ENCODE data around the gene CXCL5. TPM values are rescaled to one million over a fixed set of nuclear protein-coding genes. Genes with fewer than 3 reads are reported as not detected.

Gene CXCL5
- total and polyA plus RNA-seq, 4 donors, result 0.03 to 0.33 (median 0.14) TPM; not detected in 1

DNA sequence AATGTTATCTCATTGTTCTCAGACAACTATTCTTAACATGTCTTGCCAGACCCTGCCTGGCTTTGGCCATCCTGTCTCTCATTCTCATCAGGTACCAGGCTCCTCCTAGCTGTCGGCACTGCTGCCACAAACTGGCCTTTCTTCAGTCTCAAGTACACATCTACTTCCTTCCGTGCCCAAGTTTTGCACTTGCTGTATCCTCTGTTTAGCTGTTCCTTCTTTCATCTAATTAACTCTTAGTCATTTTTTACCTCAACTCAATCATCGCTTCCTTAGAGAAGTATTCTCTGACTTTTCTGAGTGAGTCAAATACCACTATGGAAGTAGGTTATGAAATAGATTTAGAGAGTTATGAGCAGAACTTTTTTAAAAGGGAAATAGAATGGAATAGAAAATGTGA lies 20.3 kb upstream of the CXCL5 start:
- Histone ChIP-seq H3K27ac (ENCODE audit: low read depth in 1 of 2, low read length in 2 of 2) (no peak overlapping the region), H3K27me3 (ENCODE audit: control insufficient read depth in 4 of 4, insufficient read depth in 4 of 4, low read length in 3 of 4) (no peaks in the 10 kb centered on the region), H3K9me3 (ENCODE audit: control insufficient read depth in 4 of 4, low read length in 3 of 4) (no peaks in the 10 kb centered on the region), H3K4me3 (ENCODE audit: low read depth in 1 of 3, low read length in 3 of 3) (no peak overlapping the region), H3K36me3 (ENCODE audit: control insufficient read depth in 4 of 4, insufficient read depth in 3 of 4, low read depth in 1 of 4, low read length in 3 of 4) (no peaks in the 10 kb centered on the region), H3K9ac (ENCODE audit: low read depth in 1 of 2, low read length in 2 of 2) (no peak overlapping the region), H3K4me1 (ENCODE audit: control insufficient read depth in 4 of 4, insufficient read depth in 4 of 4, low read length in 3 of 4) (no peaks in the 10 kb centered on the region)
- no peak for DNase-seq (ENCODE audit: low spot score)
- TF ChIP-seq GABPA (IDR thresholded peaks at IDR 0.05 in 1 of 2, conservative IDR thresholded peaks at IDR 0.05 in 1 of 2) (no peak), FOXA1 (IDR thresholded peaks at IDR 0.05) (no peak), REST (IDR thresholded peaks at IDR 0.05) (no peak), SP1 (IDR thresholded peaks at IDR 0.05) (no peak), NR2F2 (IDR thresholded peaks at IDR 0.05) (no peak), FOXA2 (IDR thresholded peaks at IDR 0.05) (no peak), EGR1 (IDR thresholded peaks at IDR 0.05; ENCODE audit: low read depth in 2 of 2) (no peak), RXRA (IDR thresholded peaks at IDR 0.05) (no peak), RAD21 (IDR thresholded peaks at IDR 0.05) (no peak)
- WGBS, result 75% methylated on average over 3 of the region's 3 CpGs

DNA sequence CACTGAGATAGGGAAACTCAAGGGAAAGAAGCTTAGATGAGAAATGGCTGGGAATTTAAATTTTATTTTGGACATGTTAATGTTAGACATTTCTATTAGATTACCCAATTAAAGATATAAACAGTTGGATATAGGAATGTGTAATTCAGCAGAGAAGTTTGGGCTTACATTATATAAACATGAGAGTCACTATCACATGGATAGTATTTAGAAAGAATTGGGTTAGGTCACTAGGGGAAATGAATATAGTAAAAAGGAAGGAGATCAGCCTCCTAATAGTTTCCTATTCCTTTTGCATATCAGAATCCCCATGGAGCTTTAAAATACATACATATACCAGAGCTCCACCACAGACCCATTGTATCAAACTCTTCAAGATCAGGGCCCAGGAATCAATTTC lies 19.6 kb upstream of the CXCL5 start:
- Histone ChIP-seq H3K27ac (ENCODE audit: low read depth in 1 of 2, low read length in 2 of 2) (no peak overlapping the region), H3K36me3 (ENCODE audit: control insufficient read depth in 4 of 4, insufficient read depth in 3 of 4, low read depth in 1 of 4, low read length in 3 of 4) (no peaks in the 10 kb centered on the region), H3K9ac (ENCODE audit: low read depth in 1 of 2, low read length in 2 of 2) (no peak overlapping the region), H3K27me3 (ENCODE audit: control insufficient read depth in 4 of 4, insufficient read depth in 4 of 4, low read length in 3 of 4) (no peaks in the 10 kb centered on the region), H3K4me1 (ENCODE audit: control insufficient read depth in 4 of 4, insufficient read depth in 4 of 4, low read length in 3 of 4) (no peaks in the 10 kb centered on the region), H3K4me3 (ENCODE audit: low read depth in 1 of 3, low read length in 3 of 3) (no peak overlapping the region), H3K9me3 (ENCODE audit: control insufficient read depth in 4 of 4, low read length in 3 of 4) (no peaks in the 10 kb centered on the region)
- no peak for DNase-seq (ENCODE audit: low spot score)
- TF ChIP-seq JUND (IDR thresholded peaks at IDR 0.05), result no peak
- no peak for TF ChIP-seq EGR1 (IDR thresholded peaks at IDR 0.05; ENCODE audit: low read depth in 2 of 2)
- no peak for TF ChIP-seq GABPA (IDR thresholded peaks at IDR 0.05 in 1 of 2, conservative IDR thresholded peaks at IDR 0.05 in 1 of 2)
- TF ChIP-seq RAD21 (IDR thresholded peaks at IDR 0.05), result no peak
- TF ChIP-seq HNF4A (conservative IDR thresholded peaks at IDR 0.05), result no peak
- no peak for TF ChIP-seq REST (IDR thresholded peaks at IDR 0.05)

- no peaks in the 10 kb centered on the region for H3K4me1 ChIP-seq (ENCODE audit: control insufficient read depth in 4 of 4, insufficient read depth in 4 of 4, low read length in 3 of 4)
- TF ChIP-seq, protein P1, sequence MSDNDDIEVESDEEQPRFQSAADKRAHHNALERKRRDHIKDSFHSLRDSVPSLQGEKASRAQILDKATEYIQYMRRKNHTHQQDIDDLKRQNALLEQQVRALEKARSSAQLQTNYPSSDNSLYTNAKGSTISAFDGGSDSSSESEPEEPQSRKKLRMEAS (IDR thresholded peaks at IDR 0.05), result no peak
- TF ChIP-seq RAD21 (IDR thresholded peaks at IDR 0.05), result no peak
- no peak for TF ChIP-seq NR2F2 (IDR thresholded peaks at IDR 0.05)
- TF ChIP-seq HNF4G (IDR thresholded peaks at IDR 0.05), result no peak
- TF ChIP-seq HNF4A (conservative IDR thresholded peaks at IDR 0.05), result no peak
- TF ChIP-seq YY1 (IDR thresholded peaks at IDR 0.05), result no peak
- no peak for TF ChIP-seq JUND (IDR thresholded peaks at IDR 0.05)
- no peak for TF ChIP-seq TAF1 (conservative IDR thresholded peaks at IDR 0.05)
- no peaks in the 10 kb centered on the region for H3K36me3 ChIP-seq (ENCODE audit: control insufficient read depth in 4 of 4, insufficient read depth in 3 of 4, low read depth in 1 of 4, low read length in 3 of 4)
- no peak overlapping the region for H3K27ac ChIP-seq (ENCODE audit: low read depth in 1 of 2, low read length in 2 of 2)
- WGBS, result 58% methylated on average over 1 of the region's 1 CpG
- DNase-seq (ENCODE audit: low spot score), result no peak
- no peak overlapping the region for H3K4me3 ChIP-seq (ENCODE audit: low read depth in 1 of 3, low read length in 3 of 3)
- no peaks in the 10 kb centered on the region for H3K9me3 ChIP-seq (ENCODE audit: control insufficient read depth in 4 of 4, low read length in 3 of 4)
- H3K27me3 ChIP-seq (ENCODE audit: control insufficient read depth in 4 of 4, insufficient read depth in 4 of 4, low read length in 3 of 4), result no peaks in the 10 kb centered on the region
- H3K9ac ChIP-seq (ENCODE audit: low read depth in 1 of 2, low read length in 2 of 2), result no peak overlapping the region
These were observed 17.6 kb upstream of the CXCL5 start for GRCh38 chr4:74016068-74016467.
